ENCODE data around the gene GGA1.

GGA1 gene

DNA sequence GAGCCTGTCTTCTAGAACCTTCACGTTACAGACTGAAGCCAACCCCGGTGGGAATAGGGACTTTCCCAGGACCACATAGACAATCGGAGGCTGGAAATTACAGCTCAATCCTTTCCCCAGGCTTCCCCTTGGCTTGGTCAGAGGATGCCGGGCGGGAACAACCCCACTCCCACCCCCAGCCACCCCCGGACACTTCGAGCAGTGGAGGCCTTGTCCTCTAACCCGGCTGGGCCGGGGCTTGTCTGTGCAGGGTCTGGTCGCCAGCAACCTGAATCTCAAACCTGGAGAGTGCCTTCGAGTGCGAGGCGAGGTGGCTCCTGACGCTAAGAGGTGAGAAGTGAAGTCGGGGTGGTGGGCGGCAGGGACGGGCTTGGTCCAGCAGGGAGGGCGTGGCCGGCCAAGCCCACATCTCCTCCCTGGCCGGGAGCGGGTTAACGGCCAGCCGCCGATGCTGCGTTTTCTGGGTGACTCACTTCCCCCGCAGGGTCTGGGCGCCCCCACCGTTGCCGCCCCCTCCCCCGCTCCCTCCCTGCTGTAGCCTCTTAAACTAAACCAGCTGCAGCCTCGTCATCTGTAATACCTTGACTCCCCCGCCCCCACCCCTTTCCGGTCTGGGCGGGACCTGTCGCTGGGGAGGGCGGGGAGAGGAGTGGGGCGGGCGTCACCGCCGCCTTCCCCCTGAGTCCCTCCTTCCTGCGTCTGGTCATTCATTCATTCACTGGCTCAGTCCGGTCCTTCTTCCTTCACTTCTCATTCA is 68.3 kb downstream of the GGA1 start:
- peak; percentile 95 for DNase-seq

DNA sequence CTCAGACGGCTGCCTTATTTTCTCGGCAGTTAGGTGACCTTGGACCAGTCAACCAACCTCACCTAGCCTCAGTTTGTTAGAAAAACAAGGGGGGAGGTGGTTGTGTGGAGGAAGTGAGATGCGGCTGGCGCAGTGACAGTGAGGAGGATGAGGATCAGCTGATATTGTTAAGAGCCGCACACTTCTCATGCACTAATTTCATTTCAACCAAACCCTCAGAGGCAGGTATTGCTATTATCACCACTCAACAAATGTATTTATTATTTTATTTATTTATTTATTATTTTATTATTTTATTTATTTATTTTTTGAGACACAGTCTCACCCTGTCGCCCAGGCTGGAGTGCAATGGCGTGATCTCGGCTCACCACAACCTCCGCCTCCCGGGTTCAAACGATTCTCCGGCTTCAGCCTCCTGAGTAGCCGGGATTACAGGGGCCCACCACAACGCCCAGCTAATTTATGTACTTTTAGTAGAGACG is 68.9 kb downstream of the GGA1 start:
- DNase-seq = no peak

DNA sequence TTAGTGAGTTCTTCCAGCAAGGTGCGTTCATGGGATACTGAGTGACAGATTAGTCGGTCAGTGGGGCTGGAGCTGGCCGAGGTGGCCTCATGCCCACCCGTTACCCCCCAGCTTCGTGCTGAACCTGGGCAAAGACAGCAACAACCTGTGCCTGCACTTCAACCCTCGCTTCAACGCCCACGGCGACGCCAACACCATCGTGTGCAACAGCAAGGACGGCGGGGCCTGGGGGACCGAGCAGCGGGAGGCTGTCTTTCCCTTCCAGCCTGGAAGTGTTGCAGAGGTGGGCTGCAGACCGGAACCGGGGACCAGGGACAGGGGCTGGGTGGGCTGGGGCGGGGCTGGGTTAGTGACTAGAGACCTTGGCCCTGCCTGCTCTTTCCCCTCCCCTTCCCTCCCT is 69.7 kb downstream of the GGA1 start:
- DNase-seq = no peak

DNA sequence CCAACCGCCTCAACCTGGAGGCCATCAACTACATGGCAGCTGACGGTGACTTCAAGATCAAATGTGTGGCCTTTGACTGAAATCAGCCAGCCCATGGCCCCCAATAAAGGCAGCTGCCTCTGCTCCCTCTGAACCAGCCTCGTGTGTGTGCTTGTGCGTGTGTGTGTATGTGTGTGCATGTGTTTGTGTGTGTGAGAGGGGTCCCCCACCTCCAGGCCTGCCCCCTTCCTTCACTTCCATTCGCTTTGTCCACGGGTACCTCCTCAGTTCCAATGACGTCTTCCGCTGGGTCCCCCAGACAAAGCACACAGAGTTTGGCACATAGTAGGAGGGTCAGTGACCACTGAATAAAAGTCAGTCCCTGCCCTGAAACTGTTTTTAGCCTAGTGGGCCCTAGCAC is 71.0 kb downstream of the GGA1 start:
- no peak for DNase-seq

DNA sequence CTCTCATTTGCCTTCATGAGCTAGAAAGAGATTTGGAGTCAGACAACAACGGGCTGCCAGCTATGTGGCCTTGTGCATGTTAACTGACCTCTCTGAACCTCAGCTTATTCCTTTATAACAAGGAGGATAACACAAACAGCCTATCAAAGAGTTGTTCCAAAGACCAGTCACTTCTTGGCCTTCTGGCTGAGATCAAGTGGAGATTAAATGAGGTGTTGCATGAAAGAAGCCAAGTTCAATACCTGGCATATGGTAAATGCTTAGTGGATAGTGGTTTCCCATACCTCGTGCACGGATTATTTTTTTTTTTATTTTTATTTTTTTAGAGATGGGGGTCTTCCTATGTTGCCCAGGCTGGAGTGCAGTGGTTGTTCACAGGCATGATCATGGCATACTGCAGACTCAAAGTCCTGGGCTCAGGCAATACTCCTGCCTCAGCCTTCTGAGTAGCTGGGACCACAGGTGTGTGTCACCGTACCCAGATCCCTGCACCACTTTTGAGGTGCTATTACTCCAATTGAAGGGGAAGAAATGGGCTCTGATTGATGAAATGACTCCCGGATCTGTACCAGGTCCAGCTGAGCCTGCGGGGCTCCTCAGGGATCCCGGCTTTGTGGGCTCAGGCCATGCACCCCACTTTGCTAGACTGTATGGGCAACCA is 71.7 kb downstream of the GGA1 start:
- DNase-seq = no peak

DNA sequence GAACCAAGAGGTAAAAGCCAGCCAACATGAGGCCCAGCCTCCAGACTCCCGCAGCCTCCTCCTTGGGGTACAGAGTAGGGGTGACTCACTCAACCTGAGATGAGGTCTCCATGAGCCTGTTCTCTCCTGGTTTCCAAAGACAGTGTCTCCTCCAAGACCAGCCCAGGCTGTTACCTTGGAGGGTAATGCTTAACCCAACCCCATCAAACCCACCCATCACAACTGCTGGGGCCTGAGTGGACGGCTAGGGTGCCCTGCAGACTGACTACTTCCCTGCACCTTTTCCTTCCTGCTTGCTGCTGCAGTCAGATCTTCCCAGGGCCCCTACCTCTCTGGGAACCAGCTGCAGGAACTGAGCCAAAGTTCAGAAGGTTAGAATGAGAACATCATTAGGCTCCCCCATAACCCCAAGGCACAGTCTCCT is 72.4 kb downstream of the GGA1 start:
- no peak for DNase-seq

DNA sequence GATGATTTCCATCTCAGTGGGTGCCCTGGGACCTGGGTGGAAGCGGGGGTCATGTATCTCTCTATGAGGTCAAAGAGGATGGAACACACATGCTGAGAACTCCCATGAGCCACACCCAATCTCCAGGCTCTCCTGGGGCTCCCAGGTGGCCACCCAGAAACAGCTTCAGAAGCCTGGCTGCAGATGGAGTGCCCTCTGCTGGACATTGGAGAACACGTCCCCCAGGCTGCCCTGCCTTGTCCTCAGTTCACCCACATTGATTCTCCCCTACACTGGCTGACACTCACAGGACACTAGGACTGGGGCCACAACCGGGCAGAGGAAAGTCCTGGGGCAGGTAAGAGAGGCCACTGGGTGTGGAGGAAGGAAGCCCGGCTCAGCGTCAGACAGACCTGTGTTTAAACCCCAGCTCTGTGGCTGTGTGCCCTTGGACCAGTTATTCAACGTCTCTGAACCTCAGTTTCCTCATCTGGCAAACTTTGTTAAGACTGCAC is 73.0 kb downstream of the GGA1 start:
- peak; percentile 85 for DNase-seq

All from stimulated activated CD4-positive, alpha-beta T cell treated with anti-CD3 and anti-CD28 coated beads, Interleukin-15, amount 100 ng/mL, for 24 hours (primary cell).